Measurements from ENCODE around the gene SLC34A3.

Gene SLC34A3

GRCh38 chr9:137278721-137279711, 48.3 kb downstream of the SLC34A3 start:
- DNase-seq: no peak

GRCh38 chr9:137279741-137280473, 49.2 kb downstream of the SLC34A3 start:
- DNase-seq: no peak

- DNase-seq: no peak
These were observed 50.0 kb downstream of the SLC34A3 start for GRCh38 chr9:137280474-137281344.

GRCh38 chr9:137281345-137282116, 50.8 kb downstream of the SLC34A3 start:
- DNase-seq: no peak
